Dermis blood vessel endothelial cell (primary cell): ENCODE measurements around the gene SESN2. TPM values are rescaled to one million over a fixed set of nuclear protein-coding genes. Genes with fewer than 3 reads are reported as not detected.

Experiments used
- DNase-seq: peaks from one replicate; pipeline ENCODE4 v3.0.0; 2010
- total RNA-seq: library from RNA; depleted of rRNA; stranded (reverse); fragments of >200 nt; gene quantifications from 2 replicates; pipeline ENCODE4 v1.2.3, GENCODE V29; 2014

SESN2 gene
- total RNA-seq, 1 donor from 2014 or later: 9.9 TPM

GRCh38 chr1:28329395-28330153 lies 70.3 kb downstream of the SESN2 start:
- peak; percentile 49 for DNase-seq

Other genes starting within 250 kb of the SESN2 start
- 14.0 and 18.8 TPM in 2 replicates for gene EYA3, start 170.9 kb upstream of the SESN2 start, total RNA-seq
- 0.05 and 0.17 TPM in 2 replicates for gene PTAFR, start 82.8 kb upstream of the SESN2 start, total RNA-seq
- 54.1 and 68.1 TPM in 2 replicates for gene DNAJC8, start 26.5 kb upstream of the SESN2 start, total RNA-seq
- gene ATP5IF1, start 23.4 kb upstream of the SESN2 start, total RNA-seq: 102 and 104 TPM in 2 replicates
- 25.5 and 28.5 TPM in 2 replicates for gene MED18, start 69.5 kb downstream of the SESN2 start, total RNA-seq
- 12.6 and 28.5 TPM in 2 replicates for gene PHACTR4, start 110.2 kb downstream of the SESN2 start, total RNA-seq
- 54.5 and 99.4 TPM in 2 replicates for gene RCC1, start 246.5 kb downstream of the SESN2 start, total RNA-seq